HepG2 (cell line): ENCODE measurements around the gene LRRC28. TPM values are rescaled to one million over a fixed set of nuclear protein-coding genes. Genes with fewer than 3 reads are reported as not detected.

ENCODE experiments used
- ATAC-seq: fragments of 200-7000 bp; cut with Tn5 transposase; 3 replicates; pipeline ENCODE4 v1.9.1; 2020; ENCODE audit warnings: mild to moderate bottlenecking, moderate library complexity
- BruUV-seq: library from RNA; stranded (reverse); fragments of 400-500 nt; replicated peaks from 2 replicates; lab custom pipeline; 2021; lab: Mats Ljungman, UMichigan
- CTCF ChIA-PET: fragments of 300-600 bp; formaldehyde crosslinking; extraction: SDS; loops from one replicate; lab custom pipeline; 2021; ENCODE audit warnings: low total read pairs, inconsistent platforms, low intra/inter-chr PET ratio; lab: Yijun Ruan, JAX
- POLR2A ChIA-PET: fragments of 350-600 bp; sonication (Branson Sonifier 250); formaldehyde crosslinking; loops from one replicate; lab custom pipeline; 2020; ENCODE audit warnings: antibody characterized with exemption, inconsistent platforms; lab: Yijun Ruan, JAX
- DNase-seq: peaks from one replicate; pipeline ENCODE4 v3.0.0-alpha.2; 2015; ENCODE audit warnings: low spot score
- FAIRE-seq: peaks from 3 replicates; lab custom pipeline; 2011; peaks lifted over from hg19 to GRCh38; lab: Jason Lieb, UNC
- H2AFZ ChIP-seq: one replicate; pipeline ENCODE4 v1.6.1; 2011; ENCODE audit warnings: low read length, inconsistent platforms
- H3K27ac ChIP-seq: fragments of 300-600 bp; 3 replicates; pipeline ENCODE4 v1.8.0; 2011; ENCODE audit warnings: mixed run types, mild to moderate bottlenecking, mixed read lengths, low read length, inconsistent platforms; ENCODE audit not compliant: insufficient read depth; ENCODE audit errors: extremely low read length
- H3K27me3 ChIP-seq, 2 experiments: fragments of 200-600 bp in 1 of 2; 2 replicates in 1 of 2; 3 replicates in 1 of 2; pipeline versions ENCODE4 v1.6.0 to v1.8.0; 2011; ENCODE audit warnings: low read length in 2 of 2, mild to moderate bottlenecking in 2 of 2, moderate library complexity in 2 of 2, inconsistent platforms in 1 of 2; ENCODE audit not compliant: insufficient read depth in 2 of 2, control insufficient read depth in 1 of 2
- H3K36me3 ChIP-seq, 2 experiments: fragments of 200-600 bp in 1 of 2; replicated peaks in 1 of 2; 2 replicates in 1 of 2; 3 replicates in 1 of 2; pipeline versions ENCODE4 v1.5.1 to v1.8.0; 2011; ENCODE audit warnings: low read length in 2 of 2, inconsistent platforms in 1 of 2; ENCODE audit not compliant: insufficient read depth in 2 of 2, control insufficient read depth in 1 of 2
- H3K4me1 ChIP-seq: 2 replicates; pipeline ENCODE4 v1.5.1; 2012; ENCODE audit warnings: low read length, inconsistent platforms; ENCODE audit not compliant: insufficient read depth
- H3K4me2 ChIP-seq: 2 replicates; pipeline ENCODE4 v1.6.0; 2011; ENCODE audit warnings: low read depth, low read length, inconsistent platforms
- H3K4me3 ChIP-seq, 3 experiments: fragments of 200-600 bp in 1 of 3; sonication (generic), shearing (Covaris generic) in 1 of 3; replicated peaks in 1 of 3; 2 replicates each; pipeline ENCODE4 v1.5.1; 2011 to 2016; ENCODE audit warnings: low read length in 3 of 3, inconsistent platforms in 2 of 3, low read depth in 2 of 3, mild to moderate bottlenecking in 2 of 3, control low read depth in 1 of 3, mixed read lengths in 1 of 3; ENCODE audit not compliant: insufficient read depth in 1 of 3
- H3K79me2 ChIP-seq: one replicate; pipeline ENCODE4 v1.6.1; 2011; ENCODE audit warnings: low read length, inconsistent platforms; ENCODE audit not compliant: insufficient read depth
- H3K9ac ChIP-seq: 2 replicates; pipeline ENCODE4 v1.6.0; 2011; ENCODE audit warnings: mild to moderate bottlenecking, low read depth, low read length, inconsistent platforms; ENCODE audit not compliant: insufficient read depth
- H3K9me3 ChIP-seq: 2 replicates; pipeline ENCODE4 v1.5.1; 2012; ENCODE audit warnings: mild to moderate bottlenecking, low read length
- H4K20me1 ChIP-seq: 2 replicates; pipeline ENCODE4 v1.6.0; 2011; ENCODE audit warnings: inconsistent platforms, mild to moderate bottlenecking, low read length, moderate library complexity; ENCODE audit not compliant: insufficient read depth
- DMAP1 ChIP-seq: IDR thresholded peaks from 2 replicates; pipeline ENCODE4 v1.6.1; 2016
- FOXM1 ChIP-seq: sonication (generic); formaldehyde crosslinking; IDR thresholded peaks from 2 replicates; pipeline ENCODE4 v1.5.0; 2020; ENCODE audit warnings: missing genetic modification reagents
- MTA3 ChIP-seq: sonication (generic); formaldehyde crosslinking; IDR thresholded peaks from 2 replicates; pipeline ENCODE4 v1.4.0; 2020; ENCODE audit warnings: missing genetic modification reagents
- NCOA5 ChIP-seq: sonication (generic); formaldehyde crosslinking; IDR thresholded peaks from 2 replicates; pipeline ENCODE4 v1.4.0; 2020; ENCODE audit warnings: missing genetic modification reagents
- NFYC ChIP-seq: IDR thresholded peaks from 2 replicates; pipeline ENCODE4 v1.6.1; 2016; ENCODE audit warnings: missing genetic modification reagents, missing compliant biosample characterization
- RARA ChIP-seq: IDR thresholded peaks from 2 replicates; pipeline ENCODE4 v1.6.1; 2016; ENCODE audit warnings: missing genetic modification reagents, missing compliant biosample characterization
- ZBTB49 ChIP-seq: sonication (generic); formaldehyde crosslinking; IDR thresholded peaks from 2 replicates; pipeline ENCODE4 v1.4.0; 2020; ENCODE audit warnings: missing genetic modification reagents, borderline replicate concordance
- ZNF12 ChIP-seq: sonication (generic); formaldehyde crosslinking; IDR thresholded peaks from 2 replicates; pipeline ENCODE4 v1.5.0; 2020; ENCODE audit warnings: missing genetic modification reagents
- ZNF792 ChIP-seq: IDR thresholded peaks from 2 replicates; pipeline ENCODE4 v1.6.1; 2016
- WGBS: methylation state at CpG from one replicate; pipeline ENCODE4 v1.1.6; 2017; ENCODE audit warnings: low lambda C conversion rate; 5-methylcytosine and 5-hydroxymethylcytosine counted together
- in situ Hi-C: cut with HindIII; loops from 2 replicates; pipeline ENCODE4 v1.10.0; 2017; ENCODE audit warnings: low pct_unique_long_range_greater_than_20kb; ENCODE audit not compliant: extremely low pct_ligation_motif_present
- intact Hi-C: fragments of 100-400 bp; cut with micrococcal nuclease; formaldehyde crosslinking; loops from one replicate; pipeline ENCODE4 v1.10.0; 2022; ENCODE audit not compliant: unreplicated experiment
- polyA plus RNA-seq, 8 experiments: library from polyadenylated mRNA; depleted of rRNA in 3 of 8; stranded (reverse) in 7 of 8; unstranded in 1 of 8; fragments of >200 nt; fragmentation: Illumina TruSeq in 4 of 8; extraction: Trizol in 4 of 8; gene quantifications; 2 replicates each; pipeline versions ENCODE4 v1.2.1 to v1.2.3, GENCODE V29; 2011 to 2016; ENCODE audit warnings: low read depth in 4 of 8, missing spikeins in 1 of 8, mixed read lengths in 1 of 8; ENCODE audit not compliant: insufficient read depth in 1 of 8
- total RNA-seq, 5 experiments: library from RNA; depleted of rRNA; stranded (reverse); fragments of >200 nt; fragmentation: Illumina TruSeq; extraction: Trizol; gene quantifications; 2 replicates each; pipeline ENCODE4 v1.2.3, GENCODE V29; 2016; ENCODE audit warnings: low read depth in 1 of 5
- TF ChIP-seq, protein P1 (sequence below): sonication (generic); formaldehyde crosslinking; IDR thresholded peaks from 2 replicates; pipeline ENCODE4 v1.4.0; 2020; ENCODE audit warnings: missing genetic modification reagents, borderline replicate concordance
- TF ChIP-seq, protein P2 (sequence below): sonication (generic); formaldehyde crosslinking; IDR thresholded peaks from 2 replicates; pipeline ENCODE4 v1.5.1; 2020; ENCODE audit warnings: mild to moderate bottlenecking, missing genetic modification reagents
- TF ChIP-seq, protein P3 (sequence below): sonication (generic); formaldehyde crosslinking; IDR thresholded peaks from 2 replicates; pipeline ENCODE4 v1.4.0; 2020; ENCODE audit warnings: missing genetic modification reagents
- TF ChIP-seq, protein P4 (sequence below): sonication (generic); formaldehyde crosslinking; IDR thresholded peaks from 2 replicates; pipeline ENCODE4 v1.4.0; 2020; ENCODE audit warnings: missing genetic modification reagents
- TF ChIP-seq, protein P5 (sequence below): sonication (generic); formaldehyde crosslinking; IDR thresholded peaks from 2 replicates; pipeline ENCODE4 v1.5.1; 2020; ENCODE audit warnings: mild to moderate bottlenecking, moderate library complexity, missing genetic modification reagents

LRRC28 gene
- total and polyA plus RNA-seq, 2 of the 13 experiments (the other 11 are each of a cell fraction or from before 2014, with no cell fraction given) = 17.5 to 21.3 TPM

DNA sequence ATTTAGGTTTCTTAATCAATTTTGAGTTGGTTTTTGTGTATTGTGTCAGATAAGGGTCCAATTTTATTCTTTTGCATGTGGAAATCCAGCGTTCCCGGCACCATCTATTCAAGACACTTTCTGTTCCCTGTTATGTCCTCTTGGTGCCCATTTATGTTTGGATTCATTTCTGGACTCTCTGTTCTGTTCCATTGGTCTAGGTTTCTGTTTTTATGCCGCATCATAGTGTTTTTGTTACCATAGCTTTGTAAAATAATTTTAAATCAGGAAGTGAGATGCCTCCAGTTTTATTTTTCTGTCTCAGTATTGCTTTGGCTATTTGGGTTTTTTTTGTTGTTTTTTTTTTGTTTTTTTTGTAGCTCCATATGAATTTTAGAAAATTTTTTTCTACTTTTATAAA is 97.1 kb downstream of the LRRC28 start:
- no peak overlapping the region for H3K4me3 ChIP-seq
- POLR2A ChIA-PET = no interaction called here
- in situ Hi-C loops = no loop called here
- H3K9ac ChIP-seq = no peak overlapping the region
- WGBS = 99% methylated on average over 3 of the region's 3 CpGs
- H3K36me3 ChIP-seq = peaks cover 0 to 5% of the 10 kb centered on the region in 2 experiments; a peak in 1 of 5 replicates
- H3K9me3 ChIP-seq = no peaks in the 10 kb centered on the region
- intact Hi-C loops = no loop called here
- no peak overlapping the region for H2AFZ ChIP-seq
- ATAC-seq (no peak), FAIRE-seq (no peak), DNase-seq (no peak)
- no peaks in the 10 kb centered on the region for H3K79me2 ChIP-seq
- BruUV-seq = no TSS peak
- H3K27me3 ChIP-seq = no peaks in the 10 kb centered on the region
- H4K20me1 ChIP-seq = no peaks in the 10 kb centered on the region
- H3K27ac ChIP-seq = no peak overlapping the region
- H3K4me1 ChIP-seq = peaks cover 10% of the 10 kb centered on the region
- H3K4me2 ChIP-seq = no peak overlapping the region
- CTCF ChIA-PET = no interaction called here
- TF ChIP-seq MTA3 (CRISPR knock-in tag) (no peak), RARA (CRISPR knock-in tag) (no peak), ZBTB49 (CRISPR knock-in tag) (no peak), NCOA5 (CRISPR knock-in tag) (no peak), ZNF792 (CRISPR knock-in tag) (no peak), ZNF12 (CRISPR knock-in tag) (no peak), FOXM1 (CRISPR knock-in tag) (no peak), NFYC (CRISPR knock-in tag) (no peak), DMAP1 (CRISPR knock-in tag) (no peak)
- TF ChIP-seq, protein P1, sequence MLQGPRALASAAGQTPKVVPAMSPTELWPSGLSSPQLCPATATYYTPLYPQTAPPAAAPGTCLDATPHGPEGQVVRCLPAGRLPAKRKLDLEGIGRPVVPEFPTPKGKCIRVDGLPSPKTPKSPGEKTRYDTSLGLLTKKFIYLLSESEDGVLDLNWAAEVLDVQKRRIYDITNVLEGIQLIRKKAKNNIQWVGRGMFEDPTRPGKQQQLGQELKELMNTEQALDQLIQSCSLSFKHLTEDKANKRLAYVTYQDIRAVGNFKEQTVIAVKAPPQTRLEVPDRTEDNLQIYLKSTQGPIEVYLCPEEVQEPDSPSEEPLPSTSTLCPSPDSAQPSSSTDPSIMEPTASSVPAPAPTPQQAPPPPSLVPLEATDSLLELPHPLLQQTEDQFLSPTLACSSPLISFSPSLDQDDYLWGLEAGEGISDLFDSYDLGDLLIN (CRISPR knock-in tag) = no peak
- TF ChIP-seq, protein P2, sequence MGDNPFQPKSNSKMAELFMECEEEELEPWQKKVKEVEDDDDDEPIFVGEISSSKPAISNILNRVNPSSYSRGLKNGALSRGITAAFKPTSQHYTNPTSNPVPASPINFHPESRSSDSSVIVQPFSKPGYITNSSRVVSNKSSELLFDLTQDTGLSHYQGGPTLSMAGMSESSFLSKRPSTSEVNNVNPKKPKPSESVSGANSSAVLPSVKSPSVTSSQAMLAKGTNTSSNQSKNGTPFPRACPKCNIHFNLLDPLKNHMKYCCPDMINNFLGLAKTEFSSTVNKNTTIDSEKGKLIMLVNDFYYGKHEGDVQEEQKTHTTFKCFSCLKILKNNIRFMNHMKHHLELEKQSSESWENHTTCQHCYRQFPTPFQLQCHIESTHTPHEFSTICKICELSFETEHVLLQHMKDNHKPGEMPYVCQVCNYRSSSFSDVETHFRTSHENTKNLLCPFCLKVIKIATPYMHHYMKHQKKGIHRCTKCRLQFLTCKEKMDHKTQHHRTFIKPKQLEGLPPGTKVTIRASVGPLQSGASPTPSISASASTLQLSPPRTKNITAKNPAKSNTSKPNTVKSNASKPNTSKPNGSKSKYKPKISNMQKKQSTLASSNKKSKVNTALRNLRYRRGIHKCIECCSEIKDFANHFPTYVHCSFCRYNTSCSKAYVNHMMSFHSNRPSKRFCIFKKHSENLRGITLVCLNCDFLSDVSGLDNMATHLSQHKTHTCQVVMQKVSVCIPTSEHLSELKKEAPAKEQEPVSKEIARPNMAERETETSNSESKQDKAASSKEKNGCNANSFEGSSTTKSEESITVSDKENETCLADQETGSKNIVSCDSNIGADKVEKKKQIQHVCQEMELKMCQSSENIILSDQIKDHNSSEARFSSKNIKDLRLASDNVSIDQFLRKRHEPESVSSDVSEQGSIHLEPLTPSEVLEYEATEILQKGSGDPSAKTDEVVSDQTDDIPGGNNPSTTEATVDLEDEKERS (CRISPR knock-in tag) = no peak
- TF ChIP-seq, protein P3, sequence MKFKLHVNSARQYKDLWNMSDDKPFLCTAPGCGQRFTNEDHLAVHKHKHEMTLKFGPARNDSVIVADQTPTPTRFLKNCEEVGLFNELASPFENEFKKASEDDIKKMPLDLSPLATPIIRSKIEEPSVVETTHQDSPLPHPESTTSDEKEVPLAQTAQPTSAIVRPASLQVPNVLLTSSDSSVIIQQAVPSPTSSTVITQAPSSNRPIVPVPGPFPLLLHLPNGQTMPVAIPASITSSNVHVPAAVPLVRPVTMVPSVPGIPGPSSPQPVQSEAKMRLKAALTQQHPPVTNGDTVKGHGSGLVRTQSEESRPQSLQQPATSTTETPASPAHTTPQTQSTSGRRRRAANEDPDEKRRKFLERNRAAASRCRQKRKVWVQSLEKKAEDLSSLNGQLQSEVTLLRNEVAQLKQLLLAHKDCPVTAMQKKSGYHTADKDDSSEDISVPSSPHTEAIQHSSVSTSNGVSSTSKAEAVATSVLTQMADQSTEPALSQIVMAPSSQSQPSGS (CRISPR knock-in tag) = no peak
- TF ChIP-seq, protein P4, sequence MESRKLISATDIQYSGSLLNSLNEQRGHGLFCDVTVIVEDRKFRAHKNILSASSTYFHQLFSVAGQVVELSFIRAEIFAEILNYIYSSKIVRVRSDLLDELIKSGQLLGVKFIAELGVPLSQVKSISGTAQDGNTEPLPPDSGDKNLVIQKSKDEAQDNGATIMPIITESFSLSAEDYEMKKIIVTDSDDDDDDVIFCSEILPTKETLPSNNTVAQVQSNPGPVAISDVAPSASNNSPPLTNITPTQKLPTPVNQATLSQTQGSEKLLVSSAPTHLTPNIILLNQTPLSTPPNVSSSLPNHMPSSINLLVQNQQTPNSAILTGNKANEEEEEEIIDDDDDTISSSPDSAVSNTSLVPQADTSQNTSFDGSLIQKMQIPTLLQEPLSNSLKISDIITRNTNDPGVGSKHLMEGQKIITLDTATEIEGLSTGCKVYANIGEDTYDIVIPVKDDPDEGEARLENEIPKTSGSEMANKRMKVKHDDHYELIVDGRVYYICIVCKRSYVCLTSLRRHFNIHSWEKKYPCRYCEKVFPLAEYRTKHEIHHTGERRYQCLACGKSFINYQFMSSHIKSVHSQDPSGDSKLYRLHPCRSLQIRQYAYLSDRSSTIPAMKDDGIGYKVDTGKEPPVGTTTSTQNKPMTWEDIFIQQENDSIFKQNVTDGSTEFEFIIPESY (CRISPR knock-in tag) = no peak
- TF ChIP-seq, protein P5, sequence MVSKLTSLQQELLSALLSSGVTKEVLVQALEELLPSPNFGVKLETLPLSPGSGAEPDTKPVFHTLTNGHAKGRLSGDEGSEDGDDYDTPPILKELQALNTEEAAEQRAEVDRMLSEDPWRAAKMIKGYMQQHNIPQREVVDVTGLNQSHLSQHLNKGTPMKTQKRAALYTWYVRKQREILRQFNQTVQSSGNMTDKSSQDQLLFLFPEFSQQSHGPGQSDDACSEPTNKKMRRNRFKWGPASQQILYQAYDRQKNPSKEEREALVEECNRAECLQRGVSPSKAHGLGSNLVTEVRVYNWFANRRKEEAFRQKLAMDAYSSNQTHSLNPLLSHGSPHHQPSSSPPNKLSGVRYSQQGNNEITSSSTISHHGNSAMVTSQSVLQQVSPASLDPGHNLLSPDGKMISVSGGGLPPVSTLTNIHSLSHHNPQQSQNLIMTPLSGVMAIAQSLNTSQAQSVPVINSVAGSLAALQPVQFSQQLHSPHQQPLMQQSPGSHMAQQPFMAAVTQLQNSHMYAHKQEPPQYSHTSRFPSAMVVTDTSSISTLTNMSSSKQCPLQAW (CRISPR knock-in tag) = no peak
